ENCODE data around the gene FAM120B.
"Not testable (repeated sequence)": the region's sequence is repeated elsewhere in the genome, so short reads cannot be mapped to it uniquely, and the experiment has no call there.

FAM120B gene

GRCh38 chr6:170402318-170403040 is 95.9 kb downstream of the FAM120B start:
- Histone ChIP-seq H3K9ac (ENCODE audit: low read length) (no peak overlapping the region), H3K4me1 (ENCODE audit: control insufficient read depth, insufficient read depth, low read length) (no peaks in the 10 kb centered on the region), H3K27ac (ENCODE audit: low read depth, low read length) (no peak overlapping the region), H3K27me3 (ENCODE audit: control insufficient read depth, insufficient read depth, low read length) (no peaks in the 10 kb centered on the region), H3K36me3 (ENCODE audit: control insufficient read depth, insufficient read depth, low read length) (peaks cover 18% of the 10 kb centered on the region), H3K4me3 (ENCODE audit: low read length) (no peak overlapping the region)

GRCh38 chr6:170403451-170403850 is 96.9 kb downstream of the FAM120B start:
- H3K27me3 ChIP-seq (ENCODE audit: control insufficient read depth, insufficient read depth, low read length): no peaks in the 10 kb centered on the region
- no peak overlapping the region for H3K9ac ChIP-seq (ENCODE audit: low read length)
- no peak overlapping the region for H3K27ac ChIP-seq (ENCODE audit: low read depth, low read length)
- no peak overlapping the region for H3K4me3 ChIP-seq (ENCODE audit: low read length)
- peaks cover 14% of the 10 kb centered on the region for H3K36me3 ChIP-seq (ENCODE audit: control insufficient read depth, insufficient read depth, low read length)
- H3K4me1 ChIP-seq (ENCODE audit: control insufficient read depth, insufficient read depth, low read length): no peaks in the 10 kb centered on the region

GRCh38 chr6:170404036-170404435 is 97.5 kb downstream of the FAM120B start:
- Histone ChIP-seq H3K4me1 (ENCODE audit: control insufficient read depth, insufficient read depth, low read length) (no peaks in the 10 kb centered on the region), H3K4me3 (ENCODE audit: low read length) (no peak overlapping the region), H3K27me3 (ENCODE audit: control insufficient read depth, insufficient read depth, low read length) (no peaks in the 10 kb centered on the region), H3K27ac (ENCODE audit: low read depth, low read length) (no peak overlapping the region), H3K9ac (ENCODE audit: low read length) (no peak overlapping the region), H3K36me3 (ENCODE audit: control insufficient read depth, insufficient read depth, low read length) (peaks cover 12% of the 10 kb centered on the region)

GRCh38 chr6:170404697-170405096 is 98.1 kb downstream of the FAM120B start:
- H3K4me1 ChIP-seq (ENCODE audit: control insufficient read depth, insufficient read depth, low read length): no peaks in the 10 kb centered on the region
- no peaks in the 10 kb centered on the region for H3K27me3 ChIP-seq (ENCODE audit: control insufficient read depth, insufficient read depth, low read length)
- H3K27ac ChIP-seq (ENCODE audit: low read depth, low read length): no peak overlapping the region
- H3K9ac ChIP-seq (ENCODE audit: low read length): no peak overlapping the region
- H3K36me3 ChIP-seq (ENCODE audit: control insufficient read depth, insufficient read depth, low read length): peaks cover 12% of the 10 kb centered on the region
- no peak overlapping the region for H3K4me3 ChIP-seq (ENCODE audit: low read length)

GRCh38 chr6:170405311-170405975 is 98.9 kb downstream of the FAM120B start:
- Histone ChIP-seq H3K27me3 (ENCODE audit: control insufficient read depth, insufficient read depth, low read length) (no peaks in the 10 kb centered on the region), H3K4me3 (ENCODE audit: low read length) (no peak overlapping the region), H3K4me1 (ENCODE audit: control insufficient read depth, insufficient read depth, low read length) (no peaks in the 10 kb centered on the region), H3K36me3 (ENCODE audit: control insufficient read depth, insufficient read depth, low read length) (peaks cover 12% of the 10 kb centered on the region), H3K27ac (ENCODE audit: low read depth, low read length) (no peak overlapping the region), H3K9ac (ENCODE audit: low read length) (no peak overlapping the region)

- Histone ChIP-seq H3K4me1 (ENCODE audit: control insufficient read depth, insufficient read depth, low read length) (no peaks in the 10 kb centered on the region), H3K4me3 (ENCODE audit: low read length) (no peak overlapping the region), H3K36me3 (ENCODE audit: control insufficient read depth, insufficient read depth, low read length) (peaks cover 8% of the 10 kb centered on the region), H3K9ac (ENCODE audit: low read length) (no peak overlapping the region), H3K27ac (ENCODE audit: low read depth, low read length) (no peak overlapping the region), H3K27me3 (ENCODE audit: control insufficient read depth, insufficient read depth, low read length) (no peaks in the 10 kb centered on the region)
These were observed 100.6 kb downstream of the FAM120B start for GRCh38 chr6:170407200-170407599.

- H3K9ac ChIP-seq (ENCODE audit: low read length): no peak overlapping the region
- H3K4me1 ChIP-seq (ENCODE audit: control insufficient read depth, insufficient read depth, low read length): no peaks in the 10 kb centered on the region
- H3K27ac ChIP-seq (ENCODE audit: low read depth, low read length): no peak overlapping the region
- no peaks in the 10 kb centered on the region for H3K27me3 ChIP-seq (ENCODE audit: control insufficient read depth, insufficient read depth, low read length)
- H3K36me3 ChIP-seq (ENCODE audit: control insufficient read depth, insufficient read depth, low read length): peaks cover 8% of the 10 kb centered on the region
- no peak overlapping the region for H3K4me3 ChIP-seq (ENCODE audit: low read length)
These were observed 101.4 kb downstream of the FAM120B start for GRCh38 chr6:170407932-170408331.

- not testable (repeated sequence) for H3K36me3 ChIP-seq (ENCODE audit: control insufficient read depth, insufficient read depth, low read length); H3K9ac ChIP-seq (ENCODE audit: low read length); H3K4me1 ChIP-seq (ENCODE audit: control insufficient read depth, insufficient read depth, low read length); H3K4me3 ChIP-seq (ENCODE audit: low read length); H3K27me3 ChIP-seq (ENCODE audit: control insufficient read depth, insufficient read depth, low read length); H3K27ac ChIP-seq (ENCODE audit: low read depth, low read length)
These were observed 103.2 kb downstream of the FAM120B start for GRCh38 chr6:170409746-170410145.

- Histone ChIP-seq H3K27ac (ENCODE audit: low read depth, low read length) (no peak overlapping the region), H3K27me3 (ENCODE audit: control insufficient read depth, insufficient read depth, low read length) (no peaks in the 10 kb centered on the region), H3K36me3 (ENCODE audit: control insufficient read depth, insufficient read depth, low read length) (peaks cover 6% of the 10 kb centered on the region), H3K9ac (ENCODE audit: low read length) (no peak overlapping the region), H3K4me1 (ENCODE audit: control insufficient read depth, insufficient read depth, low read length) (no peaks in the 10 kb centered on the region), H3K4me3 (ENCODE audit: low read length) (no peak overlapping the region)
These were observed 103.7 kb downstream of the FAM120B start for GRCh38 chr6:170410241-170410640.

GRCh38 chr6:170415318-170415717 is 108.8 kb downstream of the FAM120B start:
- Histone ChIP-seq H3K4me1 (ENCODE audit: control insufficient read depth, insufficient read depth, low read length) (no peaks in the 10 kb centered on the region), H3K27ac (ENCODE audit: low read depth, low read length) (no peak overlapping the region), H3K9ac (ENCODE audit: low read length) (no peak overlapping the region), H3K4me3 (ENCODE audit: low read length) (no peak overlapping the region), H3K36me3 (ENCODE audit: control insufficient read depth, insufficient read depth, low read length) (no peaks in the 10 kb centered on the region), H3K27me3 (ENCODE audit: control insufficient read depth, insufficient read depth, low read length) (peaks cover 4% of the 10 kb centered on the region)

GRCh38 chr6:170416303-170416702 is 109.7 kb downstream of the FAM120B start:
- no peak overlapping the region for H3K4me3 ChIP-seq (ENCODE audit: low read length)
- H3K9ac ChIP-seq (ENCODE audit: low read length): no peak overlapping the region
- H3K27ac ChIP-seq (ENCODE audit: low read depth, low read length): no peak overlapping the region
- H3K27me3 ChIP-seq (ENCODE audit: control insufficient read depth, insufficient read depth, low read length): peaks cover 4% of the 10 kb centered on the region
- no peaks in the 10 kb centered on the region for H3K36me3 ChIP-seq (ENCODE audit: control insufficient read depth, insufficient read depth, low read length)
- H3K4me1 ChIP-seq (ENCODE audit: control insufficient read depth, insufficient read depth, low read length): no peaks in the 10 kb centered on the region

GRCh38 chr6:170416959-170417606 is 110.5 kb downstream of the FAM120B start:
- H3K27ac ChIP-seq (ENCODE audit: low read depth, low read length): no peak overlapping the region
- no peaks in the 10 kb centered on the region for H3K36me3 ChIP-seq (ENCODE audit: control insufficient read depth, insufficient read depth, low read length)
- H3K4me1 ChIP-seq (ENCODE audit: control insufficient read depth, insufficient read depth, low read length): no peaks in the 10 kb centered on the region
- no peak overlapping the region for H3K9ac ChIP-seq (ENCODE audit: low read length)
- H3K4me3 ChIP-seq (ENCODE audit: low read length): no peak overlapping the region
- peaks cover 4% of the 10 kb centered on the region for H3K27me3 ChIP-seq (ENCODE audit: control insufficient read depth, insufficient read depth, low read length)
